ENCODE results near the gene SLC9A2. TPM values are rescaled to one million over a fixed set of nuclear protein-coding genes. Genes with fewer than 3 reads are reported as not detected.

SLC9A2 gene
- total RNA-seq, 1 donor from 2014 or later, result 0.25 TPM

- DNase-seq (ENCODE audit: low read depth), result no peak
These were observed 55.5 kb downstream of the SLC9A2 start for GRCh38 chr2:102674836-102675235.

GRCh38 chr2:102677244-102678215 lies 58.2 kb downstream of the SLC9A2 start:
- peak; percentile 23 for DNase-seq (ENCODE audit: low read depth)

GRCh38 chr2:102678442-102678841 lies 59.1 kb downstream of the SLC9A2 start:
- DNase-seq (ENCODE audit: low read depth), result no peak

DNA sequence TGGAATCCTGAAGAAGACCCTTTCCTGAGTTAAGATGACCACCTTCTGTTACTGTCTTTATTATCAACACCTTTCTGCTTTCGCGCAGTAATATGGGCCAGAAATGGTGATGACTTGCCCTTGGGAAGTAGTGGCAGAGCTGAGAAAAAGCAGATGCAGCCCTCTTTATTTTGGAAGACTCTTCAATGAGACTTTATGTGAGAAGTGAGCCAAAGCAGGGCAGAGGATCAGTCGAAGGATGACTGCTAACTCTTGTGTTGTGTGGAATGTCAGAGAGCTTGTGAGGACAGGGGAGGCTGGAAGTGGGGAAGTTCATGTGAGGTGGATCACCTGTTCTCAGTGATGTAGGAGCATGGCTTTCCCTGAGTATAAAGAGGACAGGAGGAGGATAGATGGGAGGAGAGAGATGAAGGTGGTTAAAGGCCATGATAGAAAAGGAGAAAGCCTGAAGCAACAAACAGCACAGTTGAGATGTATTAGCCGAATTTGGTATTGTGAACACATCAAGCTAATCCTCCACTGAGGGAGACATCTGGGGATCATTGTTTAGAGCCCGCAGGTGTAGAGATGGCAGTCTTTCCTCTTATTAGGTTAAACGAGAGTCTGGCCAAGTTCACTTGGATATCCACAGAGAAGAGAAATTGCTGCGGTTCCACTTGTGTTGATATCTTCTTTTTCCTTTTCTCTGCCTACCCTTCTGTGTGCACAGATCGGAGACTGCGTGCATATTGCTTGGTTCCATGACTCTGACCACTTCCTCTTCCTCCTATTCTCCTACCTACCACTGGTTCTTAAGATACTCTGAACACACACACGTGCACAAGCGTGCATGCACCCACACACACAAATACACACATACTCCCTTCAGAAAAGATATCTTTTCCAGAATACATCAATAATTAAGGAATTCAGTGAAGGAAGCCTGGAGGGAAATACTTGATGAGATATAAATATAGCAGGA lies 67.4 kb downstream of the SLC9A2 start:
- no peak for DNase-seq (ENCODE audit: low read depth)

GRCh38 chr2:102690012-102690411 lies 70.7 kb downstream of the SLC9A2 start:
- DNase-seq (ENCODE audit: low read depth), result no peak

- DNase-seq (ENCODE audit: low read depth), result no peak
These were observed 77.1 kb downstream of the SLC9A2 start for GRCh38 chr2:102696463-102696862.

GRCh38 chr2:102698369-102699111 lies 79.2 kb downstream of the SLC9A2 start:
- DNase-seq (ENCODE audit: low read depth), result peak; percentile 23

GRCh38 chr2:102703305-102703704 lies 84.0 kb downstream of the SLC9A2 start:
- no peak for DNase-seq (ENCODE audit: low read depth)

DNA sequence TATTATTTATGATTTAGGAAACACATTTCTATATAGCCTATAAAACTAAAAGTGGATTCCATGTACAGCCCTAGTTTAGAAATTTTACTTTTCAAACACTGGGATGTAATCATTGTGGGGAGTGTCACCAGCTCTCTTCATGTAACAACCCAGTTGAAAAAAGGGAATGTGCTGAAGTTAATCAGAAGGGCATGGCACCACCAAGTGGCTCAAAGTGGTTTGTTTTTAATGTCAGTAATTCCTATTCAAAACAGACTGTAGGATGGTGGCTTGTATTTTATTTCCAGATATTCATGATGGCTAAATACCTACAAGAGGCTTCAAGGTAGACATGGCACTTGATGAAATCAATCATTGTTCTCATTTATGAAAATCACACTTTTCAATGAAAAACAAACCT lies 84.4 kb downstream of the SLC9A2 start:
- DNase-seq (ENCODE audit: low read depth), result peak; percentile 59

GRCh38 chr2:102704531-102704930 lies 85.2 kb downstream of the SLC9A2 start:
- no peak for DNase-seq (ENCODE audit: low read depth)

DNA sequence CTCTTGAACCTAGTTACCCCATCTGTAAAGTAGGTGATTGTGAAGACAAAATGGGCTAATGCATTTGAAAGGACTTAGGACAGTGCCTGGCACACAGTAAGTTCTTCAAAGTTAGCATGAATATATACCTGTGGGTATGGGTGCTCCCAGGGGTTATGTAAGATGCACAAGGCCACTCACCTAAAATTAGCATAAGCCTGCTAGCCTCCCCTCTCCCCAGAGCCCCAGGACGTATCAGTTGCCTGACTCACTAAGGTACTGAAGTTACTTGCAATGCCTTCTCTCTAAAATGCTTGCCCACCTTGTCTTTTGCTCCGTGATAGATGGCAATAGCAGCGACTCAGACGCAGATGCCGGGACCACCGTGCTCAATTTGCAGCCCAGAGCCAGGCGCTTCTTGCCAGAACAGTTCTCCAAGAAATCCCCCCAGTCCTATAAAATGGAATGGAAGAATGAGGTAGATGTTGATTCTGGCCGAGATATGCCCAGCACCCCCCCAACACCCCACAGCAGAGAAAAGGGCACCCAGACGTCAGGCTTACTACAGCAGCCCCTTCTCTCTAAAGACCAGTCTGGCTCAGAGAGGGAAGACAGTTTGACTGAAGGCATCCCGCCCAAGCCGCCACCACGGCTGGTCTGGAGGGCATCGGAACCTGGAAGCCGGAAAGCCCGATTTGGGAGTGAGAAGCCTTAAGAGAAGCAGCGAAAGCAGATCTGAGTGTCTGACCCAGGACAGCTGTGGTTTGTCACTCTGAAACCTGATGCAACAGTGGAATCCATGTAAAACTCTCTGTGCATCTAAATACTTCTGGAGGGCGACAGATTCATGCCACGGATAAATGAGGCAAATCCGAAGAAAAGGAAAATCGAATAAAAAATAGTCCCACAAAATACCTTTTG lies 88.7 kb downstream of the SLC9A2 start:
- DNase-seq (ENCODE audit: low read depth), result no peak

- peak; percentile 57 for DNase-seq (ENCODE audit: low read depth)
These were observed 89.7 kb downstream of the SLC9A2 start for GRCh38 chr2:102708847-102709559.

GRCh38 chr2:102717308-102718018 lies 98.1 kb downstream of the SLC9A2 start:
- no peak for DNase-seq (ENCODE audit: low read depth)

DNA sequence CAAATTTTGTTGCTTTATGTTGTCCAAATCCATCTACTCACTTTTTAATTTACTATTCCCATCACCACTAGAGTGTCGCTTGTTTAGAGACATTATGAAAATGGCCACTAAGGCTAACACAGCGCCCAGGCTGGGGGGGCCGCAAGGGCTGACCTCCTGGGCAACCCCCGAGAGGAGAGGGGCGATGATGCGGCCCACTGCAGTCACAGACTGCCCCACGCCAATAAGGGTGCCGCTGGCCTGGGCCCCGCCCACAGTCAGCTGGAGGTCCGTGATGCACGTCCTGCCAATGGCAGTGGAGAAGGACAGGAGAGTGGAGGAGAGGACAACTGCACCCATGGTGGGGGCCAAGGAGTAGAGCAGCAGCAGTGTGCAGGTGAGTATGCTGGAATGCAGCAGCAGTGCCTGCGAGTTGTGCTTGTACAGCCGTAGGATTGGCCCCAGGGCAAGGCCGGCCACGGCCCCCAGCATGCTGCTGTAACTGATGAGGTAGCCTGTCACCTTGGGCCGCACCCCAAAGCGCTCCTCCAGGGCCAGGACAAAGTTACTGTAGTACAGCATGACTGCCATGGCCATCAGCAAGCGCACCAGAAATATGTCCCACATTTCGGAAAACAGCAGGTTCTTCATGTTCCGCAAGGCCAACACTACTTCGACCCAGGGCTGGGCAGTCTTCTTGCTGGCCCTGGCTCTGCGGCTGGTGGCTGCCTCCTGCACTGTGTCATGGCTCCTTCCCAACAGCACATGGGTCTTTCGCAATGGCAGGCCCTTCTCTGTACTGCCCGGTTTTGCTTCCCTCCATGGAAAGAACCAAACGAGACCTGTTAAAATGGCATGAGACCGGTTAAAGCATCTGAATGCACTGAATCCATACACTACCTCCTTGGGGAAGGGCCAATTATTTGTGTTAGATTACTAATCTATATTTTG lies 99.3 kb downstream of the SLC9A2 start:
- DNase-seq (ENCODE audit: low read depth), result no peak

GRCh38 chr2:102724016-102724490 lies 104.7 kb downstream of the SLC9A2 start:
- DNase-seq (ENCODE audit: low read depth), result no peak

DNA sequence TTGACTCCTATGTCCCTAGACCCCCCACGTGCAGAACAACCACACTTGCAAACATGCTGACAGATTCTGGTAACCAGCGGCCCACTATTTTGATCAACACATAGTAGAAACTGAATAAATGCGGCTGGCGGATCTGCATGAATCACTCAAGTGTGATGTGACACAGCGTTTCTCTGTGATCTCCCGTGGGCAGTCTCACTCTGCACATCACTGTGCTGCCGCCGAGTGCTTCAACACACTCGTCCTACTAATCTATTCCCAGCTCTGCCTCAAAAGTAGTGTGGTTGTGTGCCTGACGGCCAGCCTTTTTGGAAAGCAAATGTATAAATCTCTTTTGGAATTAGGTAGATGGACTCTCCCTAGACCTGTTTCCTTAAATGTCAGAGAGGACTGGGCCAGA lies 105.2 kb downstream of the SLC9A2 start:
- no peak for DNase-seq (ENCODE audit: low read depth)

DNA sequence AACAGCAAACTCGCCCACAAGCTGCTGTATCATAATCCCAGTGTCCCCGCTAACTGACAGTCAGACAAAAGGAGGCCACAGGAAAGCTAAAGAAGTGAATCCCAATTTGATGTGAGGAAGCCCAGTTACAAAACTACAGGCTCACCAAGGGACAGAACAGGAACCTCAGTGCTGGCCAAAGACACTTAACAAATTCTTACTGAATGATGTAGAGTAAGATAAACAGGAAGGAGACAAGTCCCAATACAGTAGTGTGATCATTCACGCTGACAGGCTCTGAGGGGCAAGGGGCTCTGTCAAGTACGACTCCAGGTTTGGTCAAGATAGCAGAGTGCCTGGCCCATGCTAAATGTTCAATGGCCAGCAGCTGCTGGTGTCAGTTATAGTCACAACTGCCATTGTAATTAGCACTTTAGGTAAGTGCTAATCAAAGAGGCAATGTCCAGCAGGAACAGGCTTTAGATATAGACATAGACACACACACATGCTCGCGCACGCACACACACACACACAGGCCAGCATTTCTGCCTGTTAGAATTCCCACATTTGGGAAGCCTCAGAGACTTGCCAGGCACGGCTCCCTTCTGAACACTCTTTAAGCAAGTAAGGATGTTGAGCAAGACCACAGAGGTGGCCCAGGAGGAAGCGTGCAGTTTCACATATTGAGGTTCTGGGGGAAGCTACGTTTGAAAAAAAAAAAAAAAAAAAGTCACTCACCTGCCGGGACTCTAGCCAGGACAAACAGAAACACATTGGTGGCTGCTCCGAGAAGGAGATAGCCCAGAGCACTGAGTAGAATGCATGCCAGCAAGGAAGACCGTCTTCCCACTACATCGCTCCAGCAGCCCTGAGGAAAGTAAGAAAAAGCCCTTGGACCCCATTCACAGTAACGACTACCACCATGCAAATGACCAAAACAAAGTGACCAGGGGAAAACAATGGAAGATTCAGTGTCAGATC lies 107.1 kb downstream of the SLC9A2 start:
- no peak for DNase-seq (ENCODE audit: low read depth)

Data from renal cortical epithelial cell (primary cell).